PFSK-1 (cell line): Measurements from ENCODE around the gene CHPT1. TPM values are rescaled to one million over a fixed set of nuclear protein-coding genes. Genes with fewer than 3 reads are reported as not detected.

Experiments used
- FOXP2 ChIP-seq: optimal IDR thresholded peaks from 2 replicates; pipeline ENCODE3; 2011; ENCODE audit warnings: borderline replicate concordance, control low read depth, inconsistent platforms; ENCODE audit not compliant: insufficient read depth; ENCODE audit errors: extremely low read length, extremely low read depth
- POLR2AphosphoS5 ChIP-seq: IDR thresholded peaks from 2 replicates; pipeline ENCODE4 v1.6.1; 2012; ENCODE audit warnings: low read depth, mild to moderate bottlenecking, control low read depth, low read length, moderate library complexity
- REST ChIP-seq, 2 experiments: IDR thresholded peaks; 2 replicates each; pipeline versions ENCODE4 v1.6.1 to v1.8.0; 2011 to 2012; ENCODE audit warnings: low read depth in 2 of 2, low read length in 2 of 2, control low read depth in 1 of 2, inconsistent platforms in 1 of 2, mild to moderate bottlenecking in 1 of 2, moderate library complexity in 1 of 2; ENCODE audit not compliant: insufficient read depth in 1 of 2
- SIN3A ChIP-seq: IDR thresholded peaks from 2 replicates; pipeline ENCODE4 v1.6.1; 2012; ENCODE audit warnings: mild to moderate bottlenecking, low read length, moderate library complexity, borderline replicate concordance; ENCODE audit not compliant: insufficient read depth
- TAF1 ChIP-seq: IDR thresholded peaks from 2 replicates; pipeline ENCODE4 v1.6.1; 2012; ENCODE audit warnings: low read length, control low read depth, borderline replicate concordance; ENCODE audit not compliant: insufficient read depth
- polyA plus RNA-seq: library from polyadenylated mRNA; unstranded; fragments of >200 nt; gene quantifications from one replicate; pipeline ENCODE4 v1.2.1, GENCODE V29; 2012; ENCODE audit warnings: low read depth, missing spikeins; ENCODE audit not compliant: insufficient read length

Gene CHPT1
- polyA plus RNA-seq = 33.1 TPM

GRCh38 chr12:101697197-101697929 lies at the start of gene CHPT1:
Gene CHPT1, plus strand, starts transcription at chr12:101697640. Its CDS starts 222 bp downstream, at chr12:101697862.
- TF ChIP-seq POLR2AphosphoS5 (0 out of 2 replicates have a peak, but pooled peaks have one; percentile 20), REST (IDR thresholded peaks at IDR 0.05; ENCODE audit: insufficient read depth in 1 of 2, low read depth in 2 of 2, low read length in 2 of 2) (no peak), TAF1 (no peak), SIN3A (no peak)

- no peak for TF ChIP-seq SIN3A
- no peak for TF ChIP-seq REST (IDR thresholded peaks at IDR 0.05; ENCODE audit: insufficient read depth in 1 of 2, low read depth in 2 of 2, low read length in 2 of 2)
- TF ChIP-seq TAF1 = no peak
- TF ChIP-seq FOXP2 = no peak
- no peak for TF ChIP-seq POLR2AphosphoS5
Measured at GRCh38 chr12:101647711-101648110, 49.7 kb upstream of the CHPT1 start.

GRCh38 chr12:101648195-101648594 lies 49.2 kb upstream of the CHPT1 start:
- TF ChIP-seq SIN3A (no peak), REST (IDR thresholded peaks at IDR 0.05; ENCODE audit: insufficient read depth in 1 of 2, low read depth in 2 of 2, low read length in 2 of 2) (no peak)

- no peak for TF ChIP-seq REST (IDR thresholded peaks at IDR 0.05; ENCODE audit: insufficient read depth in 1 of 2, low read depth in 2 of 2, low read length in 2 of 2)
- no peak for TF ChIP-seq FOXP2
- no peak for TF ChIP-seq SIN3A
- TF ChIP-seq TAF1 = no peak
- TF ChIP-seq POLR2AphosphoS5 = no peak
Measured at GRCh38 chr12:101650346-101651117, 46.9 kb upstream of the CHPT1 start.

GRCh38 chr12:101653030-101653429 lies 44.4 kb upstream of the CHPT1 start:
- TF ChIP-seq POLR2AphosphoS5 = no peak
